ENCODE data around the gene TACC2.

The TACC2 gene

GRCh38 chr10:122124808-122125207, 135.8 kb downstream of the TACC2 start:
- DNase-seq (ENCODE audit: low read depth), result no peak

DNA sequence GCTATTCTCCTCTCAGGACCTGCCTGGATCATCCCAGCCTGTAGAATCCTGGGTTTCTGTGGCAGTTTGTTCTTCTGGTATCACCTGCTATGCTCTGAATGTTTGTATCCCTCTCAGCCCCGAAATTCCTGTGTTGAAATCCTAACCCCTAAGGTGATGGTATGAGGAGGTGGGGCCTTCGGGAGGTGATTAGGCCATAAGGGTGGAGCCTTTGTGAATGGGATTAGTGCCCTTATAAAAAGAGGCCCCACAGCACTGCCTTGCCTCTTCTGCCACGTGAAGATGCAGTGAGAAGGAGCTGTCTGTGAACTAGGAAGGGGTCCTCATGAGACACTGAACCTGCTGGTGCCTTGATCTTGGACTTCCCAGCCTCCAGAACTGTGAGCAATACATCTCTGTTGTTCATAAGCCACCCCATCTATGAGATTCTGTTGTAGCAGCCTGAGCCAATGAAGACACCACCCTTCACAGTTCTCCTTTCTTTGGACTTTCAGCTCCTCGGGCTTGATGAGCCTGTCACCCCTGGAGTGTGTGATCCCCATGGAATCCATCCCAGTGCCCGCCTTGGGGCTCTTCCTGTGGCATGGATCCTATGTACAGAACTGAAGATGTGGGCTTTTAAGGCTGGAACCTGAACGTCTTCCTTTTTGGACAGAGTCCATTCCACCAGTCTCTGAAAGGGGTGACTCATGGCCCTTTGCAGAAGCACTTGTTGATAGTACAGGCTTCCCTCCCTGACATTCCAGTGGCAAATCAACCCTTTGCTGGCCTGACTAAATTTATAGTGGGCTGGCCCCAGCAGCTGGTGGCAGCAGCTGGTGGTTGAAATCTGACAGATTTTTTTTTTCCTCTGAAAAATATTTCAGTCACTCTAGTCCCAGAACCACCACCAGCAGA, 138.0 kb downstream of the TACC2 start:
- no peak for DNase-seq (ENCODE audit: low read depth)

- no peak for DNase-seq (ENCODE audit: low read depth)
These were observed 139.0 kb downstream of the TACC2 start for GRCh38 chr10:122127943-122128342.

GRCh38 chr10:122128357-122128756, 139.4 kb downstream of the TACC2 start:
- DNase-seq (ENCODE audit: low read depth), result no peak

- DNase-seq (ENCODE audit: low read depth), result no peak
These were observed 141.6 kb downstream of the TACC2 start for GRCh38 chr10:122130474-122131110.

GRCh38 chr10:122132331-122132755, 143.4 kb downstream of the TACC2 start:
- DNase-seq (ENCODE audit: low read depth), result no peak

DNA sequence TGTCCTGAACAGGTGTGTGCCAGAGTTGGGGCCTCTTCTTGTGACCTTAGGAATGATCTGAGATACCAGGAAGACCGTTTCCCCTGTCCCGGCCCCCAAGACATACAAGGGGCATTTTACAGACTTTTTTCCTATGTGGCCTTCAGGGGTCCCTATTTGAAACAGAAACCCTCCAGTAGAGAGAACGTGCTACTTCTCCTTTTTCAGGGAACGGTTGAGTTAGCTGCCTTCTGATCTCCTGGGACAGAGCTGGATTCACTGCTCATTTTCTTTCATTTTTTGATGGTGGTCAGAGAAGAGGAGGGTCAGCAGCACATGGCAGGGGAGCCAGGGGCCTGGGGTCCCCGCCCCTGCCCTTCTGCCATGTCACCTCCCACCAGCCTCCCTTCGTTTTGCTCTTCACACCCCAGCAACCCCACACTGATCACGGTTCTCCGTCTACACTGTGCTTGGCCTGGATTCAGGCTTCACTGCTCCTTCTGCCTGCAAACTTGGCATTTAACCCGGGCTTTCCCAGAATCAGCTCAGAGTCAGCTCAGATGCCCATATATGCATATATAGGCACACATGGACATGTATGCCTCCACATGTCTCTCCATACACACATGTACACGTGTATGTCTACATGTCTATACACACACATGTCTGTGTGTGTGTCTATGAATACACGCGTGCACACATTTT, 144.1 kb downstream of the TACC2 start:
- DNase-seq (ENCODE audit: low read depth), result no peak

DNA sequence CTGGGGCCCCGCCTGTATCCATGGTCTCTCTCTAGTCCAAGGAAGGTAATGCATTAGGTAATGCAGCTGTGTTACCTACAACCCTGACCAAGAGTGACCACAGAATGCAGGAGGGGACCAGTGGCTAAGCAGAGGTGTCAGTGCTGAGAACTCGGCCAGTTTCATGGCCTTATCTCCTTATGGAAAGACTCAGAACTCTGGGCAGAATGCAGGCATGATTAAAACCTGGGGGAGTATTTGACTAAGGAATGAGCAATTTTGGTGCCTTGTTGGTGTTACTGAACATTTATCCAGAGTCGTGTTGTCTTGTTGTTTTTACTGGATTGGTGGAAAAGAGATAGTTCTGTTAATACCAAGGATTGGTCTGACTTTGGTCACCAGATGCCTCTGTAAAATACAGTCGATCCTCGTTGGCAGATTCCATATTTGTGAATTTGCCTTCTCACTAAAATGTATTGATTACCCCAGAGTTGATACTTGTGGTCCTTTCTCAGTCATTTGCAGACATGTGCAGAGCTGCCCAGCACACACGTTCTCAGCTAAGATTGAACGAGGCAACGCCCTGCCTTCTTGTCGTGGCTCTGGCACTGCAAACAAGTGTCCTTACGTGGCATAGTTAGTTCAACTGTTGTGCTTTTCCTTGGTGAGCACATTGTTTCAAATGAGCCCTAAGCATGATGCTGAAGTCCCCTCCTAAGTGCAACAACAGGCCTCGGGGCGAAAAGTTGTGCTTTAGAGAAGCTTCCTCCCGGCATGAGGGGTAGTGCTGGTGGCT, 146.5 kb downstream of the TACC2 start:
- no peak for DNase-seq (ENCODE audit: low read depth)

DNA sequence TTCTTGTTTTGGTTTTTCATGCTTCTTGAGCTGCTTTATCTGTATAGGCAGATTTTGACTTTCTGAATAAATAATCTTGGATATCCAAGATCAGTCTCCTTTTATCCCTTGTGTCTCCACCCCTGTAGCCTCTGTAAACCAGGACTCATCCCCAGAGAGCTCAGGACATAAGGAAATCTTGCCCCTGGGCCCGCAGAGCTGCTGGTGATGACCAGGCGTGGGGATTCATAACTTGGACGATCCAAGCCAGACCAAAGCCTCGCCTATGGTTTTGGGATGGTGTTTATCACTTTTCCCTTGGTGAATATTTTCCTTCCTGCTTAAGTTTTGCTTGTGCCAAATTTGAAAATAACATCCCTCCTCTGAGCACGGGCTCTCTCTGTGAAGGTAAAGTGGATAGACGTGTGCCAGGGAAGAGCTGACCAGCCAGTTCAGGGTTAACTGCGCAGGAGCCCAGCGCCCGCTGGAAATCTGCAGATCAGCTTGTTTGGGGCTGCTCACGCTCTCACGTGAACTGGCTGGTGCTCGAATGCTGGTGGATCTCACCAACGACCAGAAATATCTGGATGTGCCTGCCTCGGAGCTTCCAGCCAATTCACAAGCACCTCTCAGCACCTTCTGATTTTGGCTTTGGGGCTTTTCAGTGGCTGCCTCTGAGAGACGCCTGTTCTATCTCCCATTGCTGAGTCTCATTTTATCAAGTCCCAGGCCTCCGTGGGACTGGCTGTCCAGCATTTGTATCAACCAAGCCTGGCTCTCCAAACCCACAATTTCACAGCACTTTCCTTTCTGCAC, 150.1 kb downstream of the TACC2 start:
- no peak for DNase-seq (ENCODE audit: low read depth)

DNA sequence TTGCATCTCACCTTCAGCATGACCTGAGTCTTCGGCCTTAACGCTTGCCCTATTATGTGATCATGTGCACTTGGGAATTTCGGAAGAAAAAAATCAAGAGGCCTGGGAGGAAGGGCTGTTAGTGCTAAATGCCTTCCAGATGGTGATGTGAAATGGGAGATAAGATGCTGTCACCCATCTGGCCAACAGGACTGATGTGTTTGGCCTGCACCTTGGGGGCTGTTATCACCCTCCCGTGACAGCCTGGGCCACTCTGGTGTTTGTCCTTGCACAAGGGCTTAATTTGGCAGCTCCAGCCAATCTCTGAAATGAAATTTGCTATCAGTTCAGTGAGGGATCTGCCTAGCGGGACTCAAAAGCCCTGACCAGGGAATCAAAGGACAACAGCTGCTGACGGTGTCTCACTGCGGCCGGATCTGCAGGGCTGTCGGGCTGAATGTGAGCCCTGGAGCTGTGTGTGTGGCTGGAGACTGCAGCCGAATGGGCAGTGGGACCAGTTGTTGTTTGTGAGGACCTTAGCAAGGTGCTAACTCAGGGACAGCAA, 150.7 kb downstream of the TACC2 start:
- DNase-seq (ENCODE audit: low read depth), result no peak

DNA sequence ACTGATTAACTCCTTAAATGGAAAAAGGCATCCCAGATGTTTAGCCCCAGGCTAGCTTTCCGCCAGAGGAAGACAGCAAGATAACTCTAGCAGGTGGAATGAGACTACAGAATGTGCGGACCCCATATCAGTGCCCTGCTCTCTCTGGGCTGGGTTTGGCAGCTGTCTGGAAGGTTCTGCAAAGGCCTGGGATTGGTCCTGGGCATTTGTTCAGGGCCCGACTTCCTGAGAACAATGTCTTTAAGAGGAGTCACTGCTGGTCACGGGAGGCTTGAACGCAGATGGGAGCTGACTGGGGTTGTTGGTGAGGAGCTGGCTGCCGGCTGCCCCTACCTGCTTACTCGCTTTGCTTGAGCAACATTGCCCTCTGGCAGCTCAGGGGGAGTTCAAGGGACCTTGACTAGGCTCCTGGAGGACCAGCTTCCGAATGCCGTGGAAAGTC, 151.5 kb downstream of the TACC2 start:
- no peak for DNase-seq (ENCODE audit: low read depth)

- DNase-seq (ENCODE audit: low read depth), result no peak
These were observed 152.1 kb downstream of the TACC2 start for GRCh38 chr10:122140941-122141623.

DNA sequence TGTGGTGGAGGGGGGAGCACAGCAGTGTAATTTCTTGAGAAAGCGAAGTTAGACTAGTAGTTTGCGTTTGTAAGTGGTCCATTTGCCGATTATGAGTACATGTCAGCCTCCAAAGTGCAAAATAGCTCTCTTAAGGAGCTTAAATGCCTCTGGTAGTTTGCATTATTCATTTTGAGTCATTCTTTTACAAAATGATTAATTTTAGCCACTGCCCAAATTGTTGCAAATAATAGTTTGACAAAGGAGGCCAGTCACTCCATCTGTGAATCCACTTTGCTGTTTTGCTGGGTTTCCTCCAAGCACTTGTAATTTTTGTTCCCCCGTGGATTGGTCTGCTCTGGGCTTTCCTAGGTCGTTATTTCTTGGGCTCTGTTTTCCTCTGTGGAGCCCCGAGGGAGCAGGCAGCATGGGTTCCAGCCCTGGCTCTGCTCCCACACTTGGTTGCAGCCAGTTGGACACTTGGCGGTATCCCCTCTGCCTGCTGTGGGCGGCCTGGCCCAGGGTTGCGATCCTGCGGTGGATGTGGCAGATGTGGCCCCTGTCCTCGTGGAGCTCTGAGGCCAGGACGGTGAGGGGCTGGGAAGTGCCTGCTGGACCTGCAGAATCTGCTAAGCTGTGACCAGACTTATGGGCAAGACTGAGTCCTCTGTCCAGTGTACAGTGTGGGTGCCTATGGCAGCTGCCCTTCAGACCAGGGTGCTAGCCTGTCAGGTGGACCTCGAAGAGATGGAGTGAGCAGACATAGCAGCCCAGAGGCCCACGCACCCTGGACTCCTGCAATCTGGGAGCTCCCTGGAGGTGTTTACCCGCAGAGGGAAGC, 153.1 kb downstream of the TACC2 start:
- no peak for DNase-seq (ENCODE audit: low read depth)

DNA sequence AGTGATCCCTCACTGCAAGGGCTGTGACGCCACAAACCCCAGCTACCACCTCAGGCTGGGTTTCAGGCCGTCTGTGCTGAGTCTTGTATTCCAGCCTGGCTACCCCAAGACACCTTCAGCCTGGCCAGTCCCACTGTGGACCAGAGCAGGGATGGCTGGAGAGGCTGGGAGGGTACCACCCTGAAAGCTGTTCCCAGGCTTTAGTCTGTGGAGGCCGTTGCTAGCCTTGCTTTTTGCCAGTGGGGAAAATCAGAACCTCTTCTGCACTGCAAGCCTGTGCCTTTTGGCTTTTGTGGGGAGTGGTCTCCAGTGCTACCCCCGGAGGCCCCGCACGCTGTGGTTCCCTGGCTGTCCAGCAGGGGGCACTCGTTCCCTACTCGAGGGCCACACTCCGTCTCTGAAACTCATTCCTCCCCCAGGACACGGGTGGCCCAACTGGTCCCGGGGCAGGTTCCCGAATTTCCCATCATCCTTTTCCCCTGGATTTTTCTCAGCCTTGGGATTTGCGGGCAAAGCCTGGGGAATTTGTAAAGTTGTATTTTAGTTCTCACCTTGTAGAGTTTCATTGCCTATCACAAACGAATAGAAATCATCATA, 153.8 kb downstream of the TACC2 start:
- no peak for DNase-seq (ENCODE audit: low read depth)

- no peak for DNase-seq (ENCODE audit: low read depth)
These were observed 154.4 kb downstream of the TACC2 start for GRCh38 chr10:122143238-122143841.

DNA sequence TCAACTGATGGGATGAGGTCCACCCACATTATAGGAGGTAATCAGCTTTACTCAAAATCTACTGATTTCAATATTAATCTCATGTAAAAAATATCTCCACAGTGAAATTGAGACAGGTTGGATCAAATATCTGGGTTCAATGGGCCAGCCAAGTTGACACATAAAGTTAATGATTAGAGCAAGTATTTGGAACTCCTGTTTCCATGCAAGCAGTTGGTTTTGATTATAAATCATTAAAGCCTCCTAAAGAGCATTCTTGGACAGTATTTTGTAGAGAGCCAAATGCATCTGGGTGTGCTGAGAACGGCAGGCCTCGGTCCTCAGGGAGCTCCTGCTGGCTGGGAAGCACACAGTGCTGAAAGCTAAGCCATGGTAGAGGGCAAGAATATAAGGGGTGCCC, 155.2 kb downstream of the TACC2 start:
- DNase-seq (ENCODE audit: low read depth), result no peak

GRCh38 chr10:122145113-122145512, 156.2 kb downstream of the TACC2 start:
- no peak for DNase-seq (ENCODE audit: low read depth)

DNA sequence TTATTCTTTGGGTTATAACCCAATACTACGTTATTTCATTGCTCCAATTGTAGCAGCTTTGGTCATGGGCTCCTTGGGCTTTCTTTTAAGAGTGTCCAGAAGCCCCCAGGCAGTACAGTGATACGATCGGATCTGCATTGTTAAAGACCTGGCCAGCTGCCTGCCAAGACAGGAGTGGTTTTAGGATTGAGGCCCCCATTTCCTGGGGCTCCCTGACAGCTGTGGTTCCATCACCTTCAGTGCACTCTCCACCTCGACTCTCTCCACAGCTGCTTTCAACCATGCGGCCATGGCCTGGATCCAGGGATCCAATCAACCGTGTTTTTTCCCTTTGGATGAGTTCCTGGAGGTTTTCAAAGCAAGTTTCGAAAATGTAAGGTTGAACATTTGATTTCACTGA, 158.7 kb downstream of the TACC2 start:
- DNase-seq (ENCODE audit: low read depth), result no peak
